ENCODE measurements around the gene ZNF493.

Gene ZNF493

GRCh38 chr19:21396893-21397572 lies at the start of gene ZNF493:
ZNF493 (plus strand) TSS chr19:21397133; CDS start chr19:21397238, 105 bp downstream.
- DNase-seq = peak; percentile 93

- no peak for DNase-seq
Observed at GRCh38 chr19:21352830-21353229, 44.1 kb upstream of the ZNF493 start.

- DNase-seq = peak; percentile 92
Observed at GRCh38 chr19:21358768-21359451, 38.0 kb upstream of the ZNF493 start, which contains the start of gene ZNF738. ZNF738 (plus strand) TSS chr19:21359000; CDS start chr19:21359141, 141 bp downstream.

GRCh38 chr19:21362291-21362690 lies 34.6 kb upstream of the ZNF493 start:
- DNase-seq = no peak

GRCh38 chr19:21383980-21384582 lies 12.9 kb upstream of the ZNF493 start:
- DNase-seq = no peak

- DNase-seq = no peak
Observed at GRCh38 chr19:21396121-21396520, 812 bp upstream of the ZNF493 start.

GRCh38 chr19:21398851-21399250 lies 1.9 kb downstream of the ZNF493 start:
- no peak for DNase-seq

GRCh38 chr19:21402303-21402985 lies 5.5 kb downstream of the ZNF493 start:
- no peak for DNase-seq

- DNase-seq = no peak
Observed at GRCh38 chr19:21410166-21410565, 13.2 kb downstream of the ZNF493 start.

- no peak for DNase-seq
Observed at GRCh38 chr19:21422244-21422643, 25.3 kb downstream of the ZNF493 start.

- DNase-seq = no peak
Observed at GRCh38 chr19:21423057-21424041, 26.4 kb downstream of the ZNF493 start.

- no peak for DNase-seq
Observed at GRCh38 chr19:21430675-21431074, 33.7 kb downstream of the ZNF493 start.

GRCh38 chr19:21432590-21432989 lies 35.7 kb downstream of the ZNF493 start:
- DNase-seq = no peak

GRCh38 chr19:21434516-21434915 lies 37.6 kb downstream of the ZNF493 start:
- no peak for DNase-seq

- no peak for DNase-seq
Observed at GRCh38 chr19:21434967-21435544, 38.1 kb downstream of the ZNF493 start.

- DNase-seq = no peak
Observed at GRCh38 chr19:21439201-21439751, 42.3 kb downstream of the ZNF493 start.

- no peak for DNase-seq
Observed at GRCh38 chr19:21440321-21440720, 43.4 kb downstream of the ZNF493 start.

GRCh38 chr19:21451187-21451586 lies 54.3 kb downstream of the ZNF493 start:
- DNase-seq = no peak

GRCh38 chr19:21454901-21455300 lies 58.0 kb downstream of the ZNF493 start:
- no peak for DNase-seq

GRCh38 chr19:21460686-21461085 lies 63.8 kb downstream of the ZNF493 start:
- no peak for DNase-seq

GRCh38 chr19:21462540-21462939 lies 65.6 kb downstream of the ZNF493 start:
- no peak for DNase-seq
